LNCAP (cell line): ENCODE data around the gene WFS1.

Experiments used
- CTCF ChIP-seq: fragments of 450-650 bp; IDR thresholded peaks from 2 replicates; pipeline ENCODE4 v1.5.1; 2017; ENCODE audit warnings: mild to moderate bottlenecking

WFS1 gene

GRCh38 chr4:6250984-6251295, 18.7 kb upstream of the WFS1 start:
- TF ChIP-seq CTCF = no peak; the same call in 1 of the 2 replicates

DNA sequence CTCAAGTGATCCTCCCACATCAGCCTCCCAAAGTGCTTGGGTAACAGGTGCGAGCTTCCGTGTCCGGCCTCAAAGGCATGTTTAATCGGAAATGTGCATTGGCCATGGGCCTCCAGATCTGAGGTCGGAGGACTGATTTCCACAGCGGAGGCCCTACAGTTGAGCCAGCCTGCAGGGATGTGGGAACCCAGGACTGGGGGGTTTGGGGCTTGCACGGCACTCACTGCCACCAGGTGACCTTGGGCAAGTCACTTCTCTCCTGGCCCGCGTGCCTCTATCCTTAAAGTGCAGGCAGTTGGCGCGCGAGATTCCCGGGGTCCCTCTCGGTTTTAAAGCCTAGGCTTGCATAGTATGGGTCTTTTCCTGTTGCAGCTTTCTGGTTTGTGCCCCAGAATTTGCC, 18.3 kb upstream of the WFS1 start:
- no peak for TF ChIP-seq CTCF

- TF ChIP-seq CTCF = no peak
Observed at GRCh38 chr4:6252051-6252450, 17.6 kb upstream of the WFS1 start.

DNA sequence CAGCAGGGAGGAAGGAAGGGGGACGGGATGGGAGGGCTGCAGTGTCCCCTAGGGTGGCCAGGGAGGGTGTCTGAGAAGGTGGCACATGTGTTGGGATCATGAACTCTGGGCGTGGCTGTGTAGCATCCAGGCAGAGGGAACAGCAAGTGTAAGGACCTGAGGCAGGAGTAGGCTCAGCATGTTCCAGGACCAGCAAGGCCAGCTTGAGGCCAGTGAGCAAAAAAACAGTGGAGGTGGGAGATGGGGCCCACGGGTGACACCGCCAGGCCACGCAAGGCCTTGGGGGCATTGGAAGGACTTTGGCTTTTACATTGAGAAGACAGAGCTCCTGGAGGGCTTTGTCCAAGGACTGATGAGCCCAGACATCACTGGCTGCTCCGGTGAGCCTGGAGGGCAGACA, 16.5 kb upstream of the WFS1 start:
- TF ChIP-seq CTCF = no peak

DNA sequence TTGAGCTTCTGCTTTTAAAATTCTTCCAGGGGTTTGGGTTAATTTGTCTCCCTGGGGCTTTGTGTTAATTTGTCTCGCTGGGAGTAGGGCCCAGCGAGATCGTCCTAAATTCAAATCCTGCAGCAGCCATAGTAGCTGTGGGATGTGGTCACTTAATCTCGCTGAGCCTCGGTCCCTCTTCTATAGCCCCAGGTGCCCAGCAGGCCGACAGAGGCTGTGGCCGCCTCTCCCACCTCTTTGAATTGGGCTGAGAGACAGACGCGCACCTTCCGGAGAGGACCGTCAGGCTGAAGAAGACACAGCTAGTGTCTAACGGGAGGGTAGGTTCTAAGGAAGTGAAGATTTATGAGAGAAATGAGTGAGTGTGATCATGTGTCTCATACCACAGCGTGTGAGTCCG, 15.7 kb upstream of the WFS1 start:
- no peak for TF ChIP-seq CTCF

DNA sequence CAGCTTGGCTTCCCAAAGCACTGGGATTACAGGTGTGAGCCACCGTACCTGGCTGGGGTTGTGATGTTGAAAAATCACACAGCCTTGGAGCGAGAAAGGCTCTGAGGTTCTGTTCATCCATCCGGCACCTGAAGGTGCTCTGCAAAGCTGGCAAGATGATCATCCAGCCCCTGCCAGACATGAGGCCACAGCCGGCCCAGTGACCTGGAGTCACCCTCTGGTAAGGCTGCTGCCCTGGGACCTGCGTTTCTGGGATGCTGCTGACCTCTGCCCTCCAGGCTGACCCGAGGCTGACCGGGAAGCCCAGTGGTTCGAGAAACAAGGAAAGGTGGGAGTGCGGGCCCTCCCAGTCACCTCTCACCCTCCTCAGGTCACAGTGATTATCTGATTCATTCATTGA, 13.5 kb upstream of the WFS1 start:
- TF ChIP-seq CTCF = no peak

- no peak for TF ChIP-seq CTCF
Observed at GRCh38 chr4:6257247-6258025, 12.2 kb upstream of the WFS1 start.

GRCh38 chr4:6258026-6258360, 11.7 kb upstream of the WFS1 start:
- TF ChIP-seq CTCF = no peak
